ENCODE measurements around the gene SLCO3A1.
"Not testable (repeated sequence)": the region's sequence is repeated elsewhere in the genome, so short reads cannot be mapped to it uniquely, and the experiment has no call there.

Gene SLCO3A1

DNA sequence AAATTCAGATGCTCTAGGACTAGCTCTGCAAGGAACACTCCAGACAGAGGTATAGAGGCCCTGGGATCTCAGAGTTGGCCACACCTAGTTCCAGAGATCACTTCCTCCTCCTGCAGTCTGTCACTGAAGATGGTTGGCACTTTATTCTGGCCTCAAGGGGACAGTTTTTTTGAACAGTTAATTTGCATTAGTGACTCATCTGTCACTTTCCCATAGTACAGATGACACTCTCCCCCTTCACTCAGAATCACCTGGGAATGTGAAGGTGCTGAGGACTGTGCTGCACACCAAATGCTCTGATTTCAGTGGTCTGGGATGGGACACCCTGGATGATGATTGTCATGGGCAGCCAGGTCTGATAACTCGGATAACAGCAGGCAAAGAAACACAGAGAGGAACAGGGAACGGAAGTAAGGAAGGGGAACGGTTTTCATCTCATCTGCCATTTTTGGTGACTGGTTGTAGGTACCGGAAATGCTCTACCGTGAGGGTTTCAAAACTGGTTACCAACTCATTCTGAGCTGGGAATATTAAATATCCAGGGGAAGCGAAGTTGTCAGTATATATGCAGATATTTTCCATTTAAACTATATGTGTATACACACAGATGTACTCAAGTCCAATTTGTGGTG is 307.6 kb downstream of the SLCO3A1 start:
- no peak for DNase-seq (ENCODE audit: low read depth)

DNA sequence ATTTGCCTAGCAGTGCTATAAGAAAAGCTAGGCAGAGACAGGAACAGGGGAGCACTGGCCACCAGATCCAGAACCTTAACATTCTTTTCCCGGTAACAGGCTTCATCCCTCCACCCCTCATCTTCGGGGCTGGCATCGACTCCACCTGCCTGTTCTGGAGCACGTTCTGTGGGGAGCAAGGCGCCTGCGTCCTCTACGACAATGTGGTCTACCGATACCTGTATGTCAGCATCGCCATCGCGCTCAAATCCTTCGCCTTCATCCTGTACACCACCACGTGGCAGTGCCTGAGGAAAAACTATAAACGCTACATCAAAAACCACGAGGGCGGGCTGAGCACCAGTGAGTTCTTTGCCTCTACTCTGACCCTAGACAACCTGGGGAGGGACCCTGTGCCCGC is 309.1 kb downstream of the SLCO3A1 start:
- DNase-seq (ENCODE audit: low read depth) = no peak

DNA sequence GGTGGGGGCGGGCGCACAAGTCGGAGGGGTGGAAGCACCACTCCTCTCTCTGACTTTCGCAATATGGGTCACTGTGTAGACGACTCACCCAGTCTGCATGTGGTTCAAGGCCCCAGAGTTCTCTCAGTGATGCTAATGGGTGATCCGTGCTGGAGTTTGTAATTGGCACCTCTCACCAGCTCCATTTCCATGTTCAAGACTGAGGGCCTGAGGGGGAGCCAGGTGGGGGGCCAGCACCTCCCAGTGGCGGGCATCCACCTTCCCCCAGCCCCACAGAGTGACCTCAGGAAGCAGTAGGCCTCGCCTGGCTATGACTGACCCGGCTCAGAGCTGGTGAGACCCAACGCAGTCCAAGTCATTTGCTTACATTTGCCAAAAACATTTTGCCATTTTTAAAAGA is 310.1 kb downstream of the SLCO3A1 start:
- no peak for DNase-seq (ENCODE audit: low read depth)

DNA sequence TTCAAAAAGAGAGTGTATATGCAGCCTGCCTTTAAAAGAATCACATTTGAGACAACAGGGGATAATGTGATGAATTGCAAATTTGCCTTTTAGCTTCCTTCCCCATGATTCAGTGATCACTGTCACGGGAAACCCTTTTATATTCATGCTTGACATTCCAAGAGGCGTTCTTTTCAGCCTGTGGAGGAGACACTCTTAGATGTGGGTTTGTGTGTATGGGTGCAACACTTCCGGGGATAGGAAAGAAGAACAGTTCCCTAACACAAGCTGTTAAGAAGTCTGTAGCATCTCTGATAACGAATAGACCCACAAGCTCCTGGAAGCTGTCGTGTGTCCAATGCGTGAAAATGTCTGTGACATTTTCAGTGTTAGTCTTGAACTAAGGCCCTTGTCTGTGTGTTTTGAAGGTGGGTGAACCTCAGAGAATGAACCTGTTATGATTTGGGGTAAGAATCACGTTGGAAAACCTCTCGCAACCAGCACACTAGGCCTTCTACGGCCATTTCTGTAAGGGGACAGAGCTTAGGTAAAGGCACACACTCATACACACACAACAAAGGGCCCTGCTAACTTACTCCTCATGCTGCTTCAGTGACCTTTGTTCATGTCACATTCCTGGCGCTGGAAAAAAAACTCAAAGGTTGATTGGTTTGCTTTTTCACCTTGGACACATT is 311.0 kb downstream of the SLCO3A1 start:
- no peak for DNase-seq (ENCODE audit: low read depth)

DNA sequence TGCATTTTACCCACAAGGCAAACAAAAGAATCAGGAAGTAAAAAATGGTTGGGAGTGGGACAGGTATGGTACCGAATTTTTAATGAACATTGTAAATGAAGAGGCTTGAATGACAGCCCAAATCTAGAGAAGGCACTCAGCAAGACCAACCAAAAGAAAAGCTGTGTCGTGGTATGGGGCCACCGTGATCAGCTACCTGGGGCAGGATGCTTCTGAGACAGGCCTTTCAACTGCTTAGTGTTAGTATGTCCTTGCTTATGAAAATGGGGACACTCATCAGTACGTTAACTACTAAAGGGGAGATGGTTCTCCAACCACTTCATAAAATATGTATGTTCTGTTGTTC is 311.5 kb downstream of the SLCO3A1 start:
- no peak for DNase-seq (ENCODE audit: low read depth)

DNA sequence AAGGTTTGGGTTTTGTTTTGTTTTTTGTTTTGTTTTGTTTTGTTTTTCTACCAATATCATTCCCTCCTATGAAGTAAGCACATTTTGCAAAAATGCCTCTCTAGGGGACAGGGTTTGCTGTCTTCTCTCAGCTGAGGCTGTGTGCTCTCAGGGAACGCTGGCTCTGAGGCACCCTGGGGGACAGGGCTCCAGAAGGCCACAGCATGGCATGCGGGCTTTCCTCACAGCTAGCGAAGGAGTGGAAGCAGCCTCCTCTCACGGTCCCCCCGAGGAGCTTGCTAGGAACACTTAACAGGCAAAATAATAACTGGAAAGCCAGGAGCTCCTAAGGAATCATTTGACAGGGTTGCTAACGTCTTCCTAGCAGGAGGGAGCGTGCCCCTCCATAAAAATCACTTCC is 312.5 kb downstream of the SLCO3A1 start:
- no peak for DNase-seq (ENCODE audit: low read depth)

DNA sequence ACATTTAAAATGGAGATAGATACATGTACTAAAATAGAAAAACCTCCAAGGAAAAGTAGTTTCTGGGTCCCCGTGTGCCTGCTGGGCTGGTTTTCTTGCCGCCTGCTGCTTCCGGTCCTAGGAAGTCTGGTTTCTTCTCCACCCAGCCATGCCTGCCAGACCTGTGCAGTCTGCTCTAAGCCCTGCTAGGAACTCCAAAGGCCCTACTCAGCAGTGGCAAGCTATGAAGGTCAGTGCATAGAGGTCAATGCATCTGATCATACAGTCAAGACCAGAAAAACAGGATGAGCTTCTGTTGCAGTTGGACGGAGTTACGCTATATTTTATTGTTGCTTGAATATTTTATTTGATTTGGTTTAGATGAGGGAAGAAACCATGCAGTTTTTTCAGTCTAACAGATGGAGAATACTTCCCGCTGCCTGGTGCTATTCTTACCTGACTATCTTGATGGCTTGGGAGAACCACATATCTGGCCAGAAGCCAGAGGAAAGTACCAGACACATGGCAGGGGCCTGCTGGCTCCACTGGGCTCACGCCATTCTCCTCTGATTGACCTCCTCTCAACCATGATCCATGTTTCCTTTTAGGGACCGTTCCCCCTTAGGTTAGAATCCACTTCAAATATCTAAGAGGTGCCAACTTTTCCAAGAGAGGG is 313.4 kb downstream of the SLCO3A1 start:
- no peak for DNase-seq (ENCODE audit: low read depth)

DNA sequence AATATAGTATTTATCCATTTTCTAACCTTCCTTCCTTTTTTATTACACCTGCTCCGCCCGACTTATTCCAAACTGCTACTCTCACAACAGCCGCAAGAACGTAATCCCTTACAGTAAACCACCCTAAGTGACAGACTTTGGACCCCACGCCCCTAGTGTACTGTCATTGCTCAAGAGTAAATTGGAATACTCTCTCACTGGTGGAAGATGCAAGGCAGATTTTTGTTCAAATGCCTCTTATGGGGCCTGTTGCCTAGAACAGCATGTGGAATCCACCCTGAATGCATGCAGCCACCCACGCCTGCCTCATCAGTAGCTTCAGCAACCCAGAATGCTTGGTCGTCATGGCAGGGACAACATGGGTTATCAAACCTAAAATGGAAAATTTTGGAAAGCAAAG is 313.9 kb downstream of the SLCO3A1 start:
- no peak for DNase-seq (ENCODE audit: low read depth)

DNA sequence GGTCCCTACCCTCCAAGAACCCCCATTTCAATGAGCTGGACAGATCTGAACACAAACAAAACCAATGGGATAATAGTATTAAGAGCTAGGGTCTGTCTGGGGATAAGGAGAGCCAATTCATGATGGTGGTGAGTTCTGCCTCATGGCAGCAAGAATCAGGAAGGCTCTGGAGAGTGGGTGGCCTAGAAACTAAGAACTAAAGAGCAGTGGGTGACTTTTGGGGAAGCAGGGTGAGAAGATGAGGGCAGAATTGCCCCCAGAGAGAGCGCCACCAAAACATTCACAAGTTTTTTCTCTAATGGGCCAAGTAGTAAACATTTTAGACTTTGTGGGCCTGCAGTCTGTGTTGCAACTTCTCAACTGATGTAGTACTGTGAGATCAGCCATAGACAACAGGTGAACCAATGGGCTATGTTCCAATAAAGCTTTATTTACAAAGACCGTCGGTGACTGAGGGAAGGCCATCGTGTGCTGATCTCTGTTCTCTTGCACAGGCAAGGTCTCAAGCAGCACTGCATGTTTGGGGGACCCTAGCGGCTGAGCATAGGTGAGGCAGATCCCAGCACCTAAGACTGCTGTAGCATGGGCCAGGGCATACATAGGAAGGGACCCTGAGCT is 314.7 kb downstream of the SLCO3A1 start:
- no peak for DNase-seq (ENCODE audit: low read depth)

DNA sequence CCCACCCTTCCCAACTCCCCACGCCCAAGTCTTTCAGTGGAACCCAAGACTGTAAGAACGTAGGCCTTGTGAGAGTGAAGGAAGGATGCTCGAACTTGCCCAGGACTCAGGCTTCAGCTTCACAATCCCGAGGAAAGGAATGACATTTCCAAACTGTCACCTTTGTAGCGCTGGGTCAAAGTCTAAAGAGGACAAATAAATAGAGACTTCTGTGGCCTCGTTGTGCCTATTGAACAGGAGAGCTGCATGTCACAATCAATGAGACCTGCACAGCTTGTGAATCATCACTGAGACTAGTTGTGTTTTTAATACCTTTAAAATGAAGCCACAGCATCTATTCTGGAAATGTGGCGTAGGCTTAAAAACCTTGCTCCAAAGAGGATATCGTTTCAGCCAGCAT is 317.4 kb downstream of the SLCO3A1 start:
- DNase-seq (ENCODE audit: low read depth) = no peak

DNA sequence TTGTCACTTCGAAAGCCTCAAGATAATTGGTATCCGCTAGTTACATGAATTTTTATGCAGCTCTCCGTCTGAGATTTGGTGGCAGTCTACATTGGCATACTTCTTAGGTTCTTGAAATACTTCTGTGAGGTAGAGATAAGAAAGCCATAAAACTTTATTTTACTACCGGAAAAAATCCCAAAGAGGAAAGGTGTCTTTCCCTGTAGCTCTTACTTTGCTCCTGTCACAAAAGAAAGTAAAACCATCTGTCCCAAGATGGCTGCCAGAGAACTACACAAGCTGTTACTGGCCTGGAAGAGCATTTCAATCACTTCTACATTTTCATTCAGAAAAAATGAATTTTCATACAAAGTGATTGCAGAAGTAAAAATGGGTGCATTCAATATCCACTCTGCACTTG is 325.4 kb downstream of the SLCO3A1 start:
- DNase-seq (ENCODE audit: low read depth) = no peak

DNA sequence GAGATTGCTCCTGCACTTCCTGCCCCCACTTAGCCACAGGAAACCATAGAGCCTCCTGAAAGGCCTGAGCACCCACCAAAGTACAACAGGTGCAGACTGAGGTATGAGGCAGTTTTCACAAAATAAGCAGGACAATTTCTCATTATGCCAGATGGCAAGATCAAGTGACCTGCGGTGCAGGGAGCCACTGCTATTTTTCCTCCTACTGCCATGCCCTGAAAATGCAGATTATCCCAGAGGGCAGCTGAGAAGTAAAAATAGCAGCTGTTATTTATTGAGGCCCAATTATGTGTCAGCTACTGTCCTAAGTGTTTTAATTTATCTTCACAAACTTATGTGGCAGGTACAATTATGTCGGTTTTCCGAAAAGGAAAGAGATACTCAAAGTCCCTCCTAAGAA is 330.6 kb downstream of the SLCO3A1 start:
- no peak for DNase-seq (ENCODE audit: low read depth)

DNA sequence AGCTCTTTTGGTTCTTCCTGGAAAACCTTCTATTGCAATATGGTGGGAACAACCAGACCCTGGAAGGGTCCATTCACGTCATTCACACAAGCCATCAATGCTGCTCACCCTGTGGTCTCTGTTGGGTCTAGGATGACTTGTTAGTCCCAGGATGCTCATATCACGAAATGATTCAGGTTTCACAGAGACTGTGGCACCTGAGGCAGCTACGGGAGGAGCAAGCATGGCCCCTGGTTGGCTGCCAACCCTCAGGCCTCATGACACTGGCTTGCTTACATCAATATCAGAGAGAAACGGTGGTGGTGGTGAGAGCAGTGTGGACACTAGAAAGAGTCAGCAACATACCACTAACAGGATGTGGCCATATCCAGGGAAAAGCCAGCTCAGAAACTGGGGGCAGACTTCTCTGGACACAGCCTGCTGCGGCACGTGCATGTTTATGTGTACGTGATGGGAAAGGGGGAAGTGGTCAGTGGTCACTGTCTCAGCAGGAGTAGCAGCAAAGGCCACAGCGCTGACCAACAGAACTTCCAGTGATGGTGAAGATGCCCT is 331.2 kb downstream of the SLCO3A1 start:
- no peak for DNase-seq (ENCODE audit: low read depth)

DNA sequence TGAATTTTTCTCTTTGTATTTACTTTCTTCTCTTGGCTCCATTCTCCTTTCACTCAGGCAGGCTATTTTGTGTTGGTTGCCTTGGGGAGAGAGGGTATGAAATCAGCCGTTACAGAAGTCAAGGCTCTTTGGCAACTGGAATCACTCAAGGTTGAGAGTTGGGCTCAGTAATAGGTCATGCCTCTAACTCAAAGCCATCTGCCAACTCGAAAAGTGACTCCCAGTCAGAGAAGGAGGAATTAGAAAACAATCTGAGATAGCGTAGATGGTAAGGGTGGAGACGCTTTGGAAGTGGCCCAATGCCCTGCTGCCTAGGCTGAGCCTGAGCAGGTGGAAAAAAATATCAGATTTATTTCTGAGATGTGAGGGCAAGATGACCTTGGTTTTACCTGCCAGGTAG is 334.5 kb downstream of the SLCO3A1 start:
- no peak for DNase-seq (ENCODE audit: low read depth)

DNA sequence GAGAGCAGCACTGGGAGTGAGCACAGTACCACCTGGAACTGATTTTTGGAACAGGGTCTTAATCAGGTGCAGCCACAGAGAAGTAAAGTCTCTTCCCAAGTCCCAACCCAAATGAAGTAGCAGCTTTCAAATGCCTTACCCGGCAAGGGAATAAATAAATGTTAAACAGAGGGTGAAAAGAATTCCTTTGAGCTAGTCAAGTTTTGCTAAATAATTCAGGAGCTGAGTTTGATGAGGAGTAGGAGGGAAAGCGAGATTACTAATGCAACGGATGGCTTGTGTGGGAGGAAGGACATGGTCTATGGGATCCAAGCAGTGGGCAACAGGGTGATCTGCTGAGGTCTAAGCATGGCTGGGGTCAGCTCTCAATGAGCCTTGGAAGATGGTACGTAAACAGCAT is 335.7 kb downstream of the SLCO3A1 start:
- DNase-seq (ENCODE audit: low read depth) = no peak

DNA sequence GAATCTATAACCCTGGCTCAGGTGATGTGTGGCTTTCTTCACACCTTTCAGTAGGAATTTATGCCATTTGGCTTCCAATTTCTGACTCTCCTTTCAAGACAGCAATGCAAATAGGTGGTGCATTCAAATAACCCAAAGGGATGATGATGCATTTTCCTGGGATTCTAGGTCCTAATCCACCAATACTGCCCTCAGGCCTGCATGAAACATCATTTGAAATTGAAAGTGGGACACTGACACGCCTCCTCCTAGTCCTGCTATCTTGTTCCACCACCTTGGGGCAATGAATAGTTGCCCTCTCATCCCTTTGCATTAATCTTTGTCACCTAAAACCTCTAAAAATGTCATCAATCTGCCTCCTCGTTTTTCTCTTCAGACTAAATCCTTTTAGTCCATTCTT is 341.7 kb downstream of the SLCO3A1 start:
- DNase-seq (ENCODE audit: low read depth) = no peak

DNA sequence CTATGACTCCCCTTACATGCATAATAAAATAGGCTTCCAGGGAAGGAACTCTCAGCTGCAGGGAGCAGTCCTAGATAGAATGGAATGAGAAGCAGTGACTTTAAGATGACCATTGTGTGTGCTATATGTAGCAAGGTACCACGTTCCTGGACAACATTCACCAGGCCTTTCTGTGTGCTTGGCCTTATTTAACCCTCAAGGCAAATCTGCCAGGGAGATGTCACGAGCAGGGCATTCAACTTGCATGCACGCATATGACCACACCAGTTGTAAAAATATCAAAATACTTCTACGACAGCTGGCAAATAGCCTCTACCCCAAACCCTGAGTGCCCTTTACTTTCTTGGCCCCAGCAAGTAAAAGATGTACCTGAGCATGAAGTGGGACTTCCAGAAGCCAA is 342.8 kb downstream of the SLCO3A1 start:
- DNase-seq (ENCODE audit: low read depth) = no peak

DNA sequence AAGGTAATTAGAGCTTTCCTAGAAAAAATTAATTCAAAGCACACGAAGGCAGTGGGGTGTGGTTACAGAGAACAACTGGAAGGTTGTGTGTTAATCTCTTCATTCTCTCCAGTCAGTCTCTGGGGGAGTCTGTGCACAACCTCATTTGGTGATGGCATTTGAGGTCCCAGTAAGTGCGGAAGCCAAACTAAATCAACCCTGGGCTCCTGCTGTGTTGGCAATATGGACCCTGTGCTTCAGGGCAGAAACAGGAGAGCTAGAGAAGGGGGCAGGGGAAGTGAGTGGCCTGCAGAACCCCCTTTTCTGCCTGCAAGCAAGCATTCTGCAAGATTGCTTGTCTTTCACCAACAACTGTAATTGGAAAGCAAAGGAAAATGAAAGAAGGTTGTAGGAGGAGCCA is 344.2 kb downstream of the SLCO3A1 start:
- DNase-seq (ENCODE audit: low read depth) = no peak

DNA sequence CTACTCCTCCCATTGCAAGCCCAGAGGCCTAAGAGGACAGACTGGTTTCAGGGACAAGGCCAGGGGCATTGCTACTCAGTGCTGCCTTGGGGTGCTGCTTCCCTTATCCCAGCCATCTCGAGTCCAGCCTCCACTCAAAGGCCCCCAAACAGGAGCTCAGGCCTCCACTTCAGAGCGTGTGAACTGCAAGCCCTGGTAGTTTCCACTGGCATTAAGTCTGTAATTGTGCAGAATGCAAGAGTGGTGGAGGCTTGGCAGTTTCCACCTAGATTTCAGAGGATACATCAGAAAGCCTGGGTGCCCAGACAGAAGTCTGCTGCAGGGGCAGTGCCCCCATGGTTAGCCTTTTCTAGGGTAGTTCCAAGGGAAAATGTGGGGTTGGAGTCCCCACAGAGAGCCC is 347.4 kb downstream of the SLCO3A1 start:
- no peak for DNase-seq (ENCODE audit: low read depth)

DNA sequence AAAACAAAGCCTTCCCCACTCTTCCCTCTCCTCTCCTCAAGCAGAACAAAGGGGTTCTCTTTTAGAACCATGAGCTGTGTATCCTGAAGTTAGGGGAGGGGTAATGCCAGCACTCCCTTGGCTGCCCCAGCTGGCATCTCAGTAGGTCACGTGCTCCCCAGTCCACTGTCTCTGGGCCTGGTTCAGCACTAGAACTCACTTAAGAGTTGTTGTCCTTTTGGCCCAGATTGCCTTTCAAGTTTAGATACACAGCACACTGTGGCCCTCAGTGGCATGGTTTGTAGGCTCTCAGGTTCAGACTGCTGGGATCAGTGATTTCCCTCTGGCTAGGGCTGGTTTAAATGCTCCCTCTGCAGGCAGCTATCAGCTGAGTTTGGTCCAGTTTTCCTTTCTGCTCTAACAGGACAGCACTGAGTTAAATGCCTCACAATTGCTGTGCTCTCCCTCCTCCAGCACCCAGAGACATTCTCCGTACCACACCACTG is 351.8 kb downstream of the SLCO3A1 start:
- DNase-seq (ENCODE audit: low read depth) = no peak

DNA sequence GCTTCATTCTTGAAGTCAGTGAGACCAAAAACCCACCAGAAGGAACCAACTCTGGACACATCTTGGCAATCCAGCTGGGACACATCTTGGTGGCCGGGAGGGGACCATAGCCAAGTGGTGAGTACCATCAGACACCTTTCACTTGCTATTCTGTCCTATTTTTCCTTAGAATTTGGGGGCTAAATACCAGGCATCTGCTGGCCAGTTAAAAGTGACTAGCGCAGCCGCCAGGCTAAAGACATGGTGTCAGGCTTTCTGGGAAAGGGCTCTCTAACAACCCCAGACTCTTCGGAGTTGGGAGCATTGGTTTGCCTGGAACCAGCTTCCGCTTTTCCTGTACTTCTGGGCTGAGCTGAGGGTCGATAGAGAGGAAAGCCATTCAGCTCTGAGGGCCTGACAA is 354.1 kb downstream of the SLCO3A1 start:
- DNase-seq (ENCODE audit: low read depth) = not testable (repeated sequence)
